Measurements from ENCODE around the gene ODAD3.
"Not testable (repeated sequence)": the region's sequence is repeated elsewhere in the genome, so short reads cannot be mapped to it uniquely, and the experiment has no call there.

The ODAD3 gene

GRCh38 chr19:11401808-11402543 lies 32.9 kb downstream of the ODAD3 start:
- DNase-seq: no peak

- DNase-seq: no peak
These were observed 34.1 kb downstream of the ODAD3 start for GRCh38 chr19:11400798-11401197.

GRCh38 chr19:11399667-11400066 lies 35.3 kb downstream of the ODAD3 start:
- no peak for DNase-seq

GRCh38 chr19:11397089-11397610 lies 37.8 kb downstream of the ODAD3 start:
- no peak for DNase-seq

GRCh38 chr19:11390933-11391680 lies 43.8 kb downstream of the ODAD3 start:
- no peak for DNase-seq

GRCh38 chr19:11390359-11390758 lies 44.6 kb downstream of the ODAD3 start:
- no peak for DNase-seq

GRCh38 chr19:11387162-11388034 lies 47.5 kb downstream of the ODAD3 start:
- DNase-seq: no peak

GRCh38 chr19:11384778-11385129 lies 50.2 kb downstream of the ODAD3 start:
- no peak for DNase-seq

- no peak for DNase-seq
These were observed 51.2 kb downstream of the ODAD3 start for GRCh38 chr19:11383706-11384048.

GRCh38 chr19:11382898-11383705 lies 51.8 kb downstream of the ODAD3 start:
- no peak for DNase-seq

- DNase-seq: no peak
These were observed 54.0 kb downstream of the ODAD3 start for GRCh38 chr19:11380653-11381537.

- DNase-seq: no peak
These were observed 55.0 kb downstream of the ODAD3 start for GRCh38 chr19:11379857-11380350.

GRCh38 chr19:11379269-11379845 lies 55.6 kb downstream of the ODAD3 start:
- not testable (repeated sequence) for DNase-seq

GRCh38 chr19:11378319-11379189 lies 56.4 kb downstream of the ODAD3 start:
- DNase-seq: no peak

GRCh38 chr19:11377756-11378155 lies 57.2 kb downstream of the ODAD3 start:
- no peak for DNase-seq

- no peak for DNase-seq
These were observed 57.7 kb downstream of the ODAD3 start for GRCh38 chr19:11377237-11377636.

GRCh38 chr19:11375143-11375948 lies 59.6 kb downstream of the ODAD3 start:
- DNase-seq: no peak

GRCh38 chr19:11374433-11375142 lies 60.3 kb downstream of the ODAD3 start, which contains the start of gene SWSAP1:
Gene SWSAP1 (plus strand): TSS chr19:11374666. CDS start chr19:11374681, 15 bp downstream.
- peak; percentile 99 for DNase-seq
